GM06990 (cell line): ENCODE results near the gene DRG2.

Experiments used
- DNase-seq: peaks from one replicate; pipeline ENCODE4 v3.0.0-alpha.2; 2011; ENCODE audit not compliant: insufficient read length; ENCODE audit errors: extremely low read depth
- H3K27me3 ChIP-seq: replicated peaks from 2 replicates; pipeline ENCODE4 v1.6.0; 2011; ENCODE audit warnings: low read length; ENCODE audit not compliant: control insufficient read depth, insufficient read depth
- H3K36me3 ChIP-seq: 2 replicates; pipeline ENCODE4 v1.5.1; 2011; ENCODE audit warnings: low read length; ENCODE audit not compliant: control insufficient read depth, insufficient read depth
- H3K4me3 ChIP-seq: replicated peaks from 2 replicates; pipeline ENCODE4 v1.5.1; 2011; ENCODE audit warnings: low read depth, mild to moderate bottlenecking, control low read depth, low read length
- TF ChIP-seq, protein P1 (sequence below): IDR thresholded peaks from 2 replicates; pipeline ENCODE4 v1.5.1; 2011; ENCODE audit warnings: low read length, control low read depth, mild to moderate bottlenecking, inconsistent platforms; ENCODE audit not compliant: insufficient read depth, poor library complexity, severe bottlenecking

The DRG2 gene, protein sequence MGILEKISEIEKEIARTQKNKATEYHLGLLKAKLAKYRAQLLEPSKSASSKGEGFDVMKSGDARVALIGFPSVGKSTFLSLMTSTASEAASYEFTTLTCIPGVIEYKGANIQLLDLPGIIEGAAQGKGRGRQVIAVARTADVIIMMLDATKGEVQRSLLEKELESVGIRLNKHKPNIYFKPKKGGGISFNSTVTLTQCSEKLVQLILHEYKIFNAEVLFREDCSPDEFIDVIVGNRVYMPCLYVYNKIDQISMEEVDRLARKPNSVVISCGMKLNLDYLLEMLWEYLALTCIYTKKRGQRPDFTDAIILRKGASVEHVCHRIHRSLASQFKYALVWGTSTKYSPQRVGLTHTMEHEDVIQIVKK

DNA sequence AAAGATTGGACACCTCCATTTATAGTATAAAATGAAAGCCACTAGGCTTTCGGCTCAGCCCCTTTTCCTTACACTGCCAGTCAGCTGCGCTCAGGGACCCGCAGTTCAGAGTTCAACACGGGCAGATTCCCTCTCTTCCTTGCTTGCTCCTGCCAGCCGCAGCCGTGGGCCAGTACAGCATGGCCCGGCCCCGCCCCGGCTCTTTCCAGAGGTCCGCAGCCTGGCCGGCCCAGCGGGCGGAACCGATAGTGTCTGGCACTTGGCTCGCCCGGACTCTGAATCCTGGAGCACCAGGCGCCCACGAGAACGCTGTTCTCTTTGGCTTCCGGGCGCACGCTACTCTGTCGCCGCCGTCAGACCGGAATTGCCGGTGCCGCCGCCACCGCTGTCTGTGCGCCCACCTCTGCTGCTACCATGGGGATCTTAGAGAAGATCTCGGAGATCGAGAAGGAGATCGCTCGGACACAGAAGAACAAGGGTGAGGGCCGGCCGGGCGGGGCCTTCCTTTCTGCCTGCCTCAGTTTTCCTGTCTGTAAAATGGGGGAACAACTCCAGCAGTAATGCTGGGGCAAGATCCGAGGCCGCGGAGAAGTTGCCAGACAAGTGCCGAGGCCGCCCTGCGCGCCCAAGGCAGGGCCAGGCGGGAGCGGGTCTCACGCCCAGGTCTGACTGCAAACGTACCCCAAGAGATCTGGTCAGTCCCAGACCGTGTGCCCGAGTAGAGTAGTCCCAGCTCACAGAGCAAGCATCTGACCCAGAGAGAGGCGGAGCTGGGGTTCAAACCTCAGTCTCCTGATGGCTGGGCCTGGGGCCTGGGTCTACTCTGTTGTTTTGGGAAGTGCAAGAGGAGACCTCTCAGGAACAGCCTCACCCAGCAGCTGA, at the start of gene DRG2:
Gene DRG2, plus strand, starts transcription at position 339 of the 882 bp plus-strand sequence. Its CDS starts 76 bp downstream, at position 415.
- Histone ChIP-seq H3K4me3 (peak within 1 kb of the TSS; percentile 100), H3K27me3 (no peaks in the 10 kb centered on the region), H3K36me3 (no peaks in the 10 kb centered on the region; the same call in none of the 2 replicates)
- DNase-seq: peak; percentile 92
- TF ChIP-seq, protein P1, sequence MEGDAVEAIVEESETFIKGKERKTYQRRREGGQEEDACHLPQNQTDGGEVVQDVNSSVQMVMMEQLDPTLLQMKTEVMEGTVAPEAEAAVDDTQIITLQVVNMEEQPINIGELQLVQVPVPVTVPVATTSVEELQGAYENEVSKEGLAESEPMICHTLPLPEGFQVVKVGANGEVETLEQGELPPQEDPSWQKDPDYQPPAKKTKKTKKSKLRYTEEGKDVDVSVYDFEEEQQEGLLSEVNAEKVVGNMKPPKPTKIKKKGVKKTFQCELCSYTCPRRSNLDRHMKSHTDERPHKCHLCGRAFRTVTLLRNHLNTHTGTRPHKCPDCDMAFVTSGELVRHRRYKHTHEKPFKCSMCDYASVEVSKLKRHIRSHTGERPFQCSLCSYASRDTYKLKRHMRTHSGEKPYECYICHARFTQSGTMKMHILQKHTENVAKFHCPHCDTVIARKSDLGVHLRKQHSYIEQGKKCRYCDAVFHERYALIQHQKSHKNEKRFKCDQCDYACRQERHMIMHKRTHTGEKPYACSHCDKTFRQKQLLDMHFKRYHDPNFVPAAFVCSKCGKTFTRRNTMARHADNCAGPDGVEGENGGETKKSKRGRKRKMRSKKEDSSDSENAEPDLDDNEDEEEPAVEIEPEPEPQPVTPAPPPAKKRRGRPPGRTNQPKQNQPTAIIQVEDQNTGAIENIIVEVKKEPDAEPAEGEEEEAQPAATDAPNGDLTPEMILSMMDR: no peak

DNA sequence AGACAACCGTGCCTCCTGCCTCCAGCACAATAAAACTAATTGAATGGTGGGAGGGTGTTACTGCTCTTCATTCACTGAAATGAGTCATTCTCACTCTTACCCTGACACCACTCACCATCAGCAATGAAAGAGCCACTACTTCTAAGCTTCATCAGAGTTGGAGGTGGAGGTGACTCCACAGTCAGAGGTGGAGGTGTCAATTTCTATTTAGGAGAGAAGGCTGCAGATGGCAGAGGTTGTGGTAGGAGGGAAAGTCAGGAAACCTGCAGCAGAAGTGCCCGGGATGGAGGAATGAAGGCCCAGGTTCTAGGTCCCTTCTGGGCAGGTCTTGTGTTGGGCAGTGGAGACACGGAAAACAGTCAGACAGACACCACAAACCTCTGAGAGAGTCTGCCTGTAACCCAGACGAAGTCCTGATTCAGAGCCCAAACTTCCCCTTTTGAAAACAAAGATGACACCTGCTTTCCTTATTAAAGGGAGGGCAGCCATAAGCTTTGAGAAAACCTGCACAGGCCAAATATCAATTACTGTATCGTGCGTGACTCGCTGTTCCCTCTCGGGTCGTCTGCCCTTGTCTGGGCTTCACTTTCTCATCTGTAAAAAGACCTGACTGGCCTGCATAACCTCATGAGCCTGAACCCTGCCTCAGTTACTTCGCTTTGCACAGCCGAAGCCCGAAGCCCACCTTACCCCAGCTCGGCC, 49.4 kb upstream of the DRG2 start:
- no peaks in the 10 kb centered on the region for H3K27me3 ChIP-seq
- TF ChIP-seq, protein P1: no peak
- DNase-seq: peak; percentile 30
- no peaks in the 10 kb centered on the region for H3K36me3 ChIP-seq
- H3K4me3 ChIP-seq: peak overlapping the region; percentile 93

DNA sequence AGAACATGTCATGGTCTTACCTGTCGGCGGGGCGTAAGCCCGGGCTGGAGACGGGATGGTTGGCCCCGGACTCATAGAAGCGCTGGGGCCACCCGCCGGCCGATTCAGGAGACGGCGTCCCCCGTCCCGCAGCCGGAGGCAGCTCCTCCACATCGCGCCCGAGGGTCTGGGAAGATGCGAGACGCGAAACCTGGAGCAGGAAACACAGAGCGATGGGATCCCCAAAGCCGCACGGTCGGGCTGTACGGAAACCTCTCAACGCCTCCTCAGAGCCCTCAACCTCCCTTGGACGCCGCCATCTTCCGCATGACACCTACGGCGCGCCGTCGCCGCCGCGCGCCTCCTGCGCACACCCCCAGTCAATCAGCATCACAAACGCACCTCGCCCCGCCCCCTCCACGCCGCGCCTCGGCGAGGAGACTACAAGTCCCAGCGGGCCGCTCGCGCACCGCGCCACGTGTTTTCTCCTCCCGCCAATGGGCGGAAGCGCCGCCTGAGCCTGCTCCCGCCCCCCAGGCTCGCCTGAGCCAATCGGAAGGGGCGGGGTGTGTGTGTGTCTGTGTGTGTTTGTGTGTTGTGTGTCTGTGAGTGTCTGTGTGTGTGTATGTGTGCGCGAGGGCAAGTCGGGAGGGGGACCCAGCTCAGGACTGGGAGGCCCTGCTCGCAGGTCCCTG, 48.8 kb upstream of the DRG2 start, which contains the start of the genes ATPAF2 and GID4:
Gene ATPAF2, minus strand, starts transcription at position 308 of the 674 bp plus-strand sequence. Its CDS starts 155 bp downstream, at position 153.
Gene GID4, plus strand, starts transcription at position 548 of the 674 bp plus-strand sequence. Its CDS starts 57 bp downstream, at position 605.
- TF ChIP-seq, protein P1: peak; percentile 15
- peak; percentile 100 for DNase-seq
- H3K27me3 ChIP-seq: no peaks in the 10 kb centered on the region
- H3K4me3 ChIP-seq: peak within 1 kb of the TSS; percentile 93
- no peaks in the 10 kb centered on the region for H3K36me3 ChIP-seq

DNA sequence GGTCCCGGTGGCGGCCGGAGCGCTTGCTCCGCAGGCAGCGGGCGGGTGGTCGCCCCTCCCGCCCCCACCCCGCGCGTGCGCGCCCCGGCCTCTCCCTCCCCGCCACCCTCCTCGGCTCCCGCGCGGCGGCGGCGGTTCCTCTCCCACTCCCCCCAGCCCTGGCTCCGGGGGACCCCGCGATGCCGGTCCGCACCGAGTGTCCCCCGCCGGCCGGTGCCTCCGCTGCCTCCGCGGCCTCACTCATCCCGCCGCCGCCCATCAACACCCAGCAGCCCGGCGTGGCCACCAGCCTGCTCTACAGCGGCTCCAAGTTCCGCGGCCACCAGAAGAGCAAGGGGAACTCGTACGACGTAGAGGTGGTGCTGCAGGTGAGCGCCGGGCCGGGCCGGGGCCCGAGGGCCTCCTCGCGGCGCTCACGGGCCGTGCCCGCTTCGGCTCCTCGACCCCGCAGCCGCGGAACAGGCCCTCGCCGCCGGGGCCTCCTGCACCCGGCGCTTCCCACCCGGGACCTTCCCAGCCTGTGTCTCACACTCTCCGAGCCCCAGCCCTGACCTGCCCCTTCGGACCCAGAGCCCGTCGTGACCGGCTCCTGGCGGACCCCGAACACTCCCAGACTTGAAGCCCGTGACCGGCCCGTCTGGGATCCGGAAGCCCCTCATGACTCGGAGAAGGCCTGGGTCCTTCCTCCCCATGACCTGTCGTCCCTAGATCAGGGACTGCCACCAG, 48.0 kb upstream of the DRG2 start:
- no peak for DNase-seq
- TF ChIP-seq, protein P1: peak; percentile 1
- Histone ChIP-seq H3K27me3 (no peaks in the 10 kb centered on the region), H3K4me3 (peak overlapping the region; percentile 93), H3K36me3 (no peaks in the 10 kb centered on the region)
